K562 (cell line): ENCODE results near the gene FA2H. TPM values are rescaled to one million over a fixed set of nuclear protein-coding genes. Genes with fewer than 3 reads are reported as not detected.

Experiments
- ATAC-seq: fragments of 200-7000 bp; cut with Tn5 transposase; 3 replicates; pipeline ENCODE4 v1.9.1; 2020; ENCODE audit warnings: moderate library complexity
- BruUV-seq: library from RNA; stranded (reverse); fragments of 400-500 nt; replicated peaks from 2 replicates; lab custom pipeline; 2021; lab: Mats Ljungman, UMichigan
- CTCF ChIA-PET: fragments of 300-600 bp; formaldehyde crosslinking; extraction: SDS; loops from one replicate; lab custom pipeline; 2021; ENCODE audit warnings: low intra/inter-chr PET ratio; lab: Yijun Ruan, JAX
- POLR2A ChIA-PET: fragments of 300-600, 350-650 bp; sonication (Branson Sonifier 250); formaldehyde crosslinking; extraction: SDS; loops from one replicate; lab custom pipeline; 2021; ENCODE audit warnings: antibody characterized with exemption, inconsistent platforms; lab: Yijun Ruan, JAX
- DNase-seq, 4 experiments: peaks; one replicate each; pipeline versions ENCODE4 v3.0.0 to v3.0.0-alpha.2; 2011 to 2018; ENCODE audit warnings: low spot score in 3 of 4, mixed read lengths in 3 of 4; ENCODE audit errors: extremely low read depth in 1 of 4
- FAIRE-seq: peaks from 2 replicates; lab custom pipeline; 2011; peaks lifted over from hg19 to GRCh38; lab: Jason Lieb, UNC
- H2AFZ ChIP-seq: 2 replicates; pipeline ENCODE4 v1.6.0; 2011; ENCODE audit warnings: low read depth, low read length, control low read depth, inconsistent platforms
- H3K27ac ChIP-seq: fragments of 200-600 bp; 3 replicates; pipeline ENCODE4 v1.8.0; 2011; ENCODE audit warnings: low read depth, mild to moderate bottlenecking, control low read depth, inconsistent platforms, low read length, moderate library complexity, mixed read lengths; ENCODE audit errors: extremely low read depth
- H3K27me3 ChIP-seq, 2 experiments: fragments of 300-600 bp in 1 of 2; 2 replicates in 1 of 2; 3 replicates in 1 of 2; pipeline versions ENCODE4 v1.6.0 to v1.8.0; 2011; ENCODE audit warnings: inconsistent platforms in 2 of 2, low read length in 2 of 2, mild to moderate bottlenecking in 1 of 2, mixed read lengths in 1 of 2, moderate library complexity in 1 of 2; ENCODE audit not compliant: control insufficient read depth in 2 of 2, insufficient read depth in 2 of 2
- H3K36me3 ChIP-seq: fragments of 300-600 bp; 3 replicates; pipeline ENCODE4 v1.8.0; 2011; ENCODE audit warnings: mild to moderate bottlenecking, low read length, inconsistent platforms; ENCODE audit not compliant: control insufficient read depth, insufficient read depth
- H3K4me1 ChIP-seq, 2 experiments: fragments of 200-600 bp in 1 of 2; replicated peaks in 1 of 2; 2 replicates in 1 of 2; 3 replicates in 1 of 2; pipeline versions ENCODE4 v1.5.1 to v1.8.0; 2011; ENCODE audit warnings: inconsistent platforms in 2 of 2, low read length in 2 of 2, mild to moderate bottlenecking in 1 of 2, mixed read lengths in 1 of 2, moderate library complexity in 1 of 2; ENCODE audit not compliant: control insufficient read depth in 2 of 2, insufficient read depth in 2 of 2
- H3K4me2 ChIP-seq: 2 replicates; pipeline ENCODE4 v1.6.1; 2011; ENCODE audit warnings: low read length, control low read depth, inconsistent platforms, mixed read lengths; ENCODE audit not compliant: insufficient read depth
- H3K4me3 ChIP-seq: fragments of 200-600 bp; sonication (generic), shearing (Covaris generic); 2 replicates; pipeline ENCODE4 v1.5.1; 2016; ENCODE audit warnings: control low read depth, inconsistent platforms
- H3K79me2 ChIP-seq: fragments of 200-600 bp; 3 replicates; pipeline ENCODE4 v1.8.0; 2011; ENCODE audit warnings: low read length, inconsistent platforms; ENCODE audit not compliant: control insufficient read depth, insufficient read depth
- H3K9ac ChIP-seq, 2 experiments: 2 replicates each; pipeline versions ENCODE4 v1.6.0 to v1.6.1; 2011; ENCODE audit warnings: low read depth in 2 of 2, low read length in 2 of 2, control low read depth in 1 of 2, inconsistent platforms in 1 of 2, mild to moderate bottlenecking in 1 of 2, mixed read lengths in 1 of 2; ENCODE audit not compliant: insufficient read depth in 1 of 2
- H3K9me1 ChIP-seq: one replicate; pipeline ENCODE4 v1.6.0; 2011; ENCODE audit warnings: inconsistent platforms, mild to moderate bottlenecking, low read length, moderate library complexity; ENCODE audit not compliant: control insufficient read depth, insufficient read depth
- H3K9me3 ChIP-seq: replicated peaks from 2 replicates; pipeline ENCODE4 v1.5.1; 2011; ENCODE audit warnings: low read depth, low read length, inconsistent platforms; ENCODE audit not compliant: control insufficient read depth, insufficient read depth
- H4K20me1 ChIP-seq: replicated peaks from 2 replicates; pipeline ENCODE4 v1.6.1; 2011; ENCODE audit warnings: low read length, inconsistent platforms, mixed read lengths; ENCODE audit not compliant: control insufficient read depth, insufficient read depth
- ATF3 ChIP-seq, 2 experiments: fragments of 450-650 bp in 1 of 2; sonication (generic) in 1 of 2; formaldehyde crosslinking in 1 of 2; IDR thresholded peaks in 1 of 2; conservative IDR thresholded peaks in 1 of 2; 2 replicates each; pipeline versions ENCODE4 v1.6.1 to v1.8.1; 2016 to 2023; ENCODE audit warnings: mild to moderate bottlenecking in 2 of 2, moderate library complexity in 2 of 2, inconsistent platforms in 1 of 2, missing genetic modification reagents in 1 of 2
- CREM ChIP-seq: IDR thresholded peaks from 2 replicates; pipeline ENCODE4 v1.6.1; 2014; ENCODE audit warnings: antibody characterized with exemption, low read depth
- FOSL1 ChIP-seq: fragments of 200-800 bp; sonication (Bioruptor generic); conservative IDR thresholded peaks from 2 replicates; pipeline ENCODE4 v1.6.1; 2016; ENCODE audit warnings: missing genetic modification characterization, missing compliant biosample characterization
- KLF1 ChIP-seq: fragments of 450-650 bp; IDR thresholded peaks from 2 replicates; pipeline ENCODE4 v1.6.1; 2016; ENCODE audit warnings: missing genetic modification characterization, missing compliant biosample characterization
- NFIC ChIP-seq: fragments of 450-650 bp; IDR thresholded peaks from 2 replicates; pipeline ENCODE4 v1.6.1; 2017; ENCODE audit warnings: mild to moderate bottlenecking, inconsistent platforms
- SREBF1 ChIP-seq: fragments of 150-350 bp; IDR thresholded peaks from 2 replicates; pipeline ENCODE4 v1.6.1; 2014; ENCODE audit warnings: antibody characterized with exemption, low read depth, low read length, borderline replicate concordance
- WGBS: fragments of 100-300 bp; shearing (Covaris generic); methylation state at CpG from one replicate; pipeline ENCODE4 v1.1.6; 2016; ENCODE audit warnings: low coverage, mixed read lengths; ENCODE audit not compliant: insufficient coverage; ENCODE audit errors: missing lambda C conversion rate; 5-methylcytosine and 5-hydroxymethylcytosine counted together
- in situ Hi-C: fragments of 300-500 bp; cut with MboI; formaldehyde crosslinking; loops from 4 replicates; pipeline ENCODE4 v1.15.0; 2018; ENCODE audit warnings: inconsistent platforms, mixed read lengths
- intact Hi-C: fragments of 100-400 bp; cut with micrococcal nuclease; formaldehyde crosslinking; loops from 2 replicates; pipeline ENCODE4 v1.14.2; 2022
- polyA plus RNA-seq, 8 experiments: library from polyadenylated mRNA; depleted of rRNA in 4 of 8; stranded (reverse) in 5 of 8; unstranded in 3 of 8; fragments of >200 nt; fragmentation: Nextera tagmentation in 2 of 8; fragmentation: Illumina TruSeq in 1 of 8; extraction: Ambion mirVana in 2 of 8; extraction: Trizol in 1 of 8; gene quantifications; 2 replicates each; pipeline versions ENCODE4 v1.2.1 to v1.2.3, GENCODE V29; 2011 to 2014; ENCODE audit warnings: inconsistent platforms in 1 of 8, missing spikeins in 1 of 8
- total RNA-seq, 7 experiments: library from RNA; depleted of rRNA in 6 of 7; stranded (reverse); fragments of >200 nt in 6 of 7; fragmentation: Illumina TruSeq in 2 of 7; extraction: Trizol in 2 of 7; gene quantifications; 2 replicates each; pipeline versions ENCODE4 v1.2.1 to v1.2.3, GENCODE V29; 2011 to 2021; ENCODE audit warnings: low replicate concordance in 1 of 7

Gene FA2H
- total and polyA plus RNA-seq, 9 of the 15 experiments (the other 6 are each of a cell fraction or from before 2014, with no cell fraction given), result not detected

- ATAC-seq (peak; percentile 48), DNase-seq (peak; percentile 50 to 81 (median 66)), FAIRE-seq (no peak)
- Histone ChIP-seq H3K4me2 (no peak overlapping the region), H3K79me2 (no peaks in the 10 kb centered on the region), H3K9ac (peak overlapping the region in 1 of 2 experiments; percentile 59; a peak in 1 of 4 replicates), H3K4me1 (peaks cover 6 to 30% of the 10 kb centered on the region in 2 experiments; a peak in 3 of 5 replicates), H4K20me1 (no peaks in the 10 kb centered on the region; the same call in 1 of the 2 replicates), H2AFZ (no peak overlapping the region), H3K36me3 (no peaks in the 10 kb centered on the region), H3K9me1 (no peaks in the 10 kb centered on the region), H3K27ac (no peak overlapping the region), H3K4me3 (no peak overlapping the region), H3K27me3 (peaks cover 13 to 67% of the 10 kb centered on the region in 2 experiments; a peak in 4 of 5 replicates), H3K9me3 (no peaks in the 10 kb centered on the region)
- intact Hi-C loops, result no loop called here
- BruUV-seq, result no TSS peak
- in situ Hi-C loops, result no loop called here
- WGBS, result 2% methylated on average over 8 of the region's 10 CpGs
- ChIA-PET CTCF (no interaction called here), POLR2A (interaction anchor here (0.6 to 1.9 kb wide), 3 partner anchors 12 to 109 kb away, joined by 3 to 5 read pairs (median 3); partner anchors contain the start of gene FA2H)
- TF ChIP-seq FOSL1 (tag) (0 out of 2 replicates have a peak, but pooled peaks have one; percentile 19), NFIC (peak; percentile 93), ATF3 (IDR thresholded peaks at IDR 0.05) (0 out of 2 replicates have a peak, but pooled peaks have one; percentile 19), ATF3 (CRISPR knock-in tag; conservative IDR thresholded peaks at IDR 0.05) (no peak), SREBF1 (no peak), CREM (0 out of 2 replicates have a peak, but pooled peaks have one; percentile 24), KLF1 (tag) (0 out of 2 replicates have a peak, but pooled peaks have one; percentile 24)
These were observed 36.5 kb downstream of the FA2H start for GRCh38 chr16:74738113-74738541.
